ENCODE data around the gene MAGI1.

GRCh38 chr3:65889707-65890099 lies 149.0 kb downstream of the MAGI1 start:
- TF ChIP-seq CTCF (conservative IDR thresholded peaks at IDR 0.05; ENCODE audit: low read length): no peak
- no peak for TF ChIP-seq EZH2phosphoT487 (IDR thresholded peaks at IDR 0.05; ENCODE audit: borderline replicate concordance)

All from Loucy (cell line).